ENCODE measurements around the gene DOCK2. TPM values are rescaled to one million over a fixed set of nuclear protein-coding genes. Genes with fewer than 3 reads are reported as not detected.
A peak's percentile ranks its signal among the peaks of the same experiment; 100 is the strongest.

DOCK2 gene
- total RNA-seq, 1 experiment from 2014 or later = 4.6 TPM

DNA sequence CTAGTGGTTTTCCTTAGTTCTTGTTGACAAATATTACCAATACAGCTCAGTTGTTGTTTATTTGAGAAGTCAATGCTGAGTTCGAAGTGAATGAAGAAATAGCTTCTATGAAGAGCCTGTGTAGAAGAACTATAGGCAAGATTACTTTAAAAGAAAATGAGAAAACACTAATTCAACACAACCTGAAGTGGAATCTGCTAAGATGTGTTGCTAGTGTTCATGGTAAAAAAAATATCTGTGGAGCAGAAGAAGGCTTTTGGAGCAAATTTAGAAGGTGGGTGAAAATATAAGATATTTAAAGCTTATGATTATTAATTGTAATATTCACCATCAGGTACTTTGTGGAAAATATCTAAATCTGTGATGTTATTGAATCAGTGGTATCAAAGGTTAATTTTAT, 2.5 kb upstream of the DOCK2 start (continued):
- TF ChIP-seq, protein P1, sequence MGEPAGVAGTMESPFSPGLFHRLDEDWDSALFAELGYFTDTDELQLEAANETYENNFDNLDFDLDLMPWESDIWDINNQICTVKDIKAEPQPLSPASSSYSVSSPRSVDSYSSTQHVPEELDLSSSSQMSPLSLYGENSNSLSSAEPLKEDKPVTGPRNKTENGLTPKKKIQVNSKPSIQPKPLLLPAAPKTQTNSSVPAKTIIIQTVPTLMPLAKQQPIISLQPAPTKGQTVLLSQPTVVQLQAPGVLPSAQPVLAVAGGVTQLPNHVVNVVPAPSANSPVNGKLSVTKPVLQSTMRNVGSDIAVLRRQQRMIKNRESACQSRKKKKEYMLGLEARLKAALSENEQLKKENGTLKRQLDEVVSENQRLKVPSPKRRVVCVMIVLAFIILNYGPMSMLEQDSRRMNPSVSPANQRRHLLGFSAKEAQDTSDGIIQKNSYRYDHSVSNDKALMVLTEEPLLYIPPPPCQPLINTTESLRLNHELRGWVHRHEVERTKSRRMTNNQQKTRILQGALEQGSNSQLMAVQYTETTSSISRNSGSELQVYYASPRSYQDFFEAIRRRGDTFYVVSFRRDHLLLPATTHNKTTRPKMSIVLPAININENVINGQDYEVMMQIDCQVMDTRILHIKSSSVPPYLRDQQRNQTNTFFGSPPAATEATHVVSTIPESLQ (CRISPR knock-in tag; IDR thresholded peaks at IDR 0.05) = no peak
- TF ChIP-seq, protein P2, sequence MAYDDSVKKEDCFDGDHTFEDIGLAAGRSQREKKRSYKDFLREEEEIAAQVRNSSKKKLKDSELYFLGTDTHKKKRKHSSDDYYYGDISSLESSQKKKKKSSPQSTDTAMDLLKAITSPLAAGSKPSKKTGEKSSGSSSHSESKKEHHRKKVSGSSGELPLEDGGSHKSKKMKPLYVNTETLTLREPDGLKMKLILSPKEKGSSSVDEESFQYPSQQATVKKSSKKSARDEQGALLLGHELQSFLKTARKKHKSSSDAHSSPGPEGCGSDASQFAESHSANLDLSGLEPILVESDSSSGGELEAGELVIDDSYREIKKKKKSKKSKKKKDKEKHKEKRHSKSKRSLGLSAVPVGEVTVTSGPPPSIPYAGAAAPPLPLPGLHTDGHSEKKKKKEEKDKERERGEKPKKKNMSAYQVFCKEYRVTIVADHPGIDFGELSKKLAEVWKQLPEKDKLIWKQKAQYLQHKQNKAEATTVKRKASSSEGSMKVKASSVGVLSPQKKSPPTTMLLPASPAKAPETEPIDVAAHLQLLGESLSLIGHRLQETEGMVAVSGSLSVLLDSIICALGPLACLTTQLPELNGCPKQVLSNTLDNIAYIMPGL (CRISPR knock-in tag; IDR thresholded peaks at IDR 0.05) = no peak
- TF ChIP-seq, protein P3, sequence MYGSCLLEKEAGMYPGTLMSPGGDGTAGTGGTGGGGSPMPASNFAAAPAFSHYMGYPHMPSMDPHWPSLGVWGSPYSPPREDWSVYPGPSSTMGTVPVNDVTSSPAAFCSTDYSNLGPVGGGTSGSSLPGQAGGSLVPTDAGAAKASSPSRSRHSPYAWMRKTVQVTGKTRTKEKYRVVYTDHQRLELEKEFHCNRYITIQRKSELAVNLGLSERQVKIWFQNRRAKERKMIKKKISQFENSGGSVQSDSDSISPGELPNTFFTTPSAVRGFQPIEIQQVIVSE (CRISPR knock-in tag; IDR thresholded peaks at IDR 0.05; ENCODE audit: borderline replicate concordance) = no peak
- no peak for TF ChIP-seq ZNF317 (CRISPR knock-in tag; IDR thresholded peaks at IDR 0.05; ENCODE audit: borderline replicate concordance, low read depth)
- TF ChIP-seq FOXK1 (CRISPR knock-in tag; IDR thresholded peaks at IDR 0.05) = no peak
- TF ChIP-seq, protein P4, sequence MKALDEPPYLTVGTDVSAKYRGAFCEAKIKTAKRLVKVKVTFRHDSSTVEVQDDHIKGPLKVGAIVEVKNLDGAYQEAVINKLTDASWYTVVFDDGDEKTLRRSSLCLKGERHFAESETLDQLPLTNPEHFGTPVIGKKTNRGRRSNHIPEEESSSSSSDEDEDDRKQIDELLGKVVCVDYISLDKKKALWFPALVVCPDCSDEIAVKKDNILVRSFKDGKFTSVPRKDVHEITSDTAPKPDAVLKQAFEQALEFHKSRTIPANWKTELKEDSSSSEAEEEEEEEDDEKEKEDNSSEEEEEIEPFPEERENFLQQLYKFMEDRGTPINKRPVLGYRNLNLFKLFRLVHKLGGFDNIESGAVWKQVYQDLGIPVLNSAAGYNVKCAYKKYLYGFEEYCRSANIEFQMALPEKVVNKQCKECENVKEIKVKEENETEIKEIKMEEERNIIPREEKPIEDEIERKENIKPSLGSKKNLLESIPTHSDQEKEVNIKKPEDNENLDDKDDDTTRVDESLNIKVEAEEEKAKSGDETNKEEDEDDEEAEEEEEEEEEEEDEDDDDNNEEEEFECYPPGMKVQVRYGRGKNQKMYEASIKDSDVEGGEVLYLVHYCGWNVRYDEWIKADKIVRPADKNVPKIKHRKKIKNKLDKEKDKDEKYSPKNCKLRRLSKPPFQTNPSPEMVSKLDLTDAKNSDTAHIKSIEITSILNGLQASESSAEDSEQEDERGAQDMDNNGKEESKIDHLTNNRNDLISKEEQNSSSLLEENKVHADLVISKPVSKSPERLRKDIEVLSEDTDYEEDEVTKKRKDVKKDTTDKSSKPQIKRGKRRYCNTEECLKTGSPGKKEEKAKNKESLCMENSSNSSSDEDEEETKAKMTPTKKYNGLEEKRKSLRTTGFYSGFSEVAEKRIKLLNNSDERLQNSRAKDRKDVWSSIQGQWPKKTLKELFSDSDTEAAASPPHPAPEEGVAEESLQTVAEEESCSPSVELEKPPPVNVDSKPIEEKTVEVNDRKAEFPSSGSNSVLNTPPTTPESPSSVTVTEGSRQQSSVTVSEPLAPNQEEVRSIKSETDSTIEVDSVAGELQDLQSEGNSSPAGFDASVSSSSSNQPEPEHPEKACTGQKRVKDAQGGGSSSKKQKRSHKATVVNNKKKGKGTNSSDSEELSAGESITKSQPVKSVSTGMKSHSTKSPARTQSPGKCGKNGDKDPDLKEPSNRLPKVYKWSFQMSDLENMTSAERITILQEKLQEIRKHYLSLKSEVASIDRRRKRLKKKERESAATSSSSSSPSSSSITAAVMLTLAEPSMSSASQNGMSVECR (CRISPR knock-in tag; IDR thresholded peaks at IDR 0.05; ENCODE audit: borderline replicate concordance) = no peak

DNA sequence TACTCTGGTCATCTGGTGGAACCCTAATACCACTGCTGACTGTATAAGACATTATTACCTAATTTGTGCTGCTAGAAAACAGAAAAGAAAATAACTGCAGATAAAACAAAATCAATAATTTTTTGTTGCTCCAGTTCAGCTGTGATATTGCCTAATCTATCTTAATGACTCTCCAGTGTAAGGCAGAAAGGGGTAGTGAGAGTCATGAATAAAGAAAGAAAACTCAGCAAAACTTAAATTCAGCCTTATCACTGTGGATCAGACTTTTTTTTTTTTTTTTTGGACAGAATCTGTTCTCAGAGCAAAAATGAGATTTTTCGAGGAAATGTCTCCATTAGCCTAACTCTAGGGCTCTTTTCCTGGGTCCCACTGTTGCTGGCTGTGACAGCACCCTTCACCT, 1.1 kb upstream of the DOCK2 start:
- peak overlapping the region; percentile 90 for H3K4me3 Mint-ChIP-seq
- POLR2A ChIA-PET = no interaction called here
- no peak overlapping the region for H3K27ac Mint-ChIP-seq
- peaks cover 17% of the 10 kb centered on the region for H3K36me3 Mint-ChIP-seq
- TF ChIP-seq STAT6 (CRISPR knock-in tag; conservative IDR thresholded peaks at IDR 0.05; ENCODE audit: low read depth) = no peak
- no peak for TF ChIP-seq NFE2L1 (CRISPR knock-in tag; IDR thresholded peaks at IDR 0.05)
- TF ChIP-seq TCF7 (CRISPR knock-in tag; IDR thresholded peaks at IDR 0.05; ENCODE audit: low read depth) = no peak
- no peak for TF ChIP-seq KAT7 (CRISPR knock-in tag; IDR thresholded peaks at IDR 0.05; ENCODE audit: borderline replicate concordance)
- no peak for TF ChIP-seq ZNF416 (CRISPR knock-in tag; IDR thresholded peaks at IDR 0.05)
- no peak for TF ChIP-seq SOX15 (CRISPR knock-in tag; IDR thresholded peaks at IDR 0.05)
- CTCF ChIA-PET = interaction anchor here (0.7 kb wide), 1 partner anchor 496 kb away, joined by 4 read pairs; no protein-coding TSS in a partner anchor
- peaks cover 30% of the 10 kb centered on the region for H3K27me3 Mint-ChIP-seq (ENCODE audit: low read depth)
- peaks cover 17% of the 10 kb centered on the region for H3K4me1 Mint-ChIP-seq
- peaks cover 22% of the 10 kb centered on the region for H3K9me3 Mint-ChIP-seq
- DNase-seq (ENCODE audit: low spot score) = no peak
- ATAC-seq = no peak

All from WTC11 (cell line).